NCI-H1436 (cell line): ENCODE data around the gene SH2D1A.

ENCODE experiments used
- DNase-seq: peaks from one replicate; lab custom pipeline; 2025; lab: John Stamatoyannopoulos, UW

Gene SH2D1A

GRCh38 chrX:124421898-124422655, 75.7 kb downstream of the SH2D1A start:
- no peak for DNase-seq
